ENCODE data around the gene STX8. TPM values are rescaled to one million over a fixed set of nuclear protein-coding genes. Genes with fewer than 3 reads are reported as not detected.
A peak's percentile ranks its signal among the peaks of the same experiment; 100 is the strongest.
"Not testable (repeated sequence)": the region's sequence is repeated elsewhere in the genome, so short reads cannot be mapped to it uniquely, and the experiment has no call there.

The STX8 gene
- total RNA-seq, 2 donors from 2014 or later, result 57.3 to 73.8 TPM

DNA sequence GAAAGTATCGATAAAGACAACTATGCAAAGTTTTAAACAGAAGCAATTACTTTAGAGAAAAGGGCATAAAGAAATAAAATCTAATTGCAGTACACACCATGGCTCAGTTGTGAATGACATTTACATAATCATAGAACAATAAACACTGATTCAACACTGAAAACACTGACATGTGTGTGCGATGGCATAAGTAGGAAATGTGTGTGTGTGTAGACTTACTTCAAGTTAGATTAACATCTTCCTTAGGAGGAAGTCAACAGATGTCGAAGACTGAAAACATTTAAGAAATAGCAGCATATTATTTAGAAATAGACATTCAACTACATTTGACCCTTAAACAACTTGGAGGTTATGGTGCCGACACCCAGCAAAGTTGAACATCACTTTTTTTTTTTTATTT, 172.4 kb downstream of the STX8 start:
- no peak overlapping the region for H3K27ac Mint-ChIP-seq

DNA sequence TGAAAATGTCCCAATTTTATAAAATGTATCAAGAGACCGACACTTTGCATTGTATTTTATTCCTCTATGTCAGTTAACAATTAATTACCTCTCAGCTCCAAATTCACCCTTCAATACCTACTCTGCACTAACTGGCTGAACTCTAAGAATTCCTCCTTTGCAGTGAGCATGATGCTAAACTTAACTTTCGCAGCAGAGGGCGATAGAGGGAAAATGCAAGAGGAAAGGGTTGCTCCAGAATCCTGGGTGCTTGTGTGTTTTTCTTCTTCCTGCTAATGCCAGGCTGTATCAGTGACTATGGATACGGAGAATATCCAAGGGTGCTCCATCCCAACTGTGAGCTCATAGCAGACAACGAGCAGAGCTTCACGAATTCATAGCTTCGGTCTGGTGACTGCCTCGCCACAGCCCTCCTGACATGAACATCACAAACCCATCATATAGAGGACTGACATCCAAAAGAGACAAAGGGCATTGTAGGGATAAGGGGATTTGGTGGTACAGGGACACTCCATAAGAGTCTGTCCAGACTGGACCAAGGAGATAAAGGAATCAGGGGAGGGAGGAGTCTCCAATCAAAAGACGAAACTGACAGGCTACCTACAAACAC, 172.9 kb downstream of the STX8 start:
- H3K4me3 Mint-ChIP-seq, result no peak overlapping the region
- no peaks in the 10 kb centered on the region for H3K9me3 Mint-ChIP-seq
- no peak for ATAC-seq (replicated peaks)
- no peaks in the 10 kb centered on the region for H3K4me1 Mint-ChIP-seq
- H3K27me3 Mint-ChIP-seq, result no peaks in the 10 kb centered on the region
- no peaks in the 10 kb centered on the region for H3K36me3 Mint-ChIP-seq (ENCODE audit: low read depth)
- no peak overlapping the region for H3K27ac Mint-ChIP-seq

More for the DNA sequence above, 172.4 kb downstream of the STX8 start:
- no peaks in the 10 kb centered on the region for H3K27me3 Mint-ChIP-seq
- H3K9me3 Mint-ChIP-seq, result no peaks in the 10 kb centered on the region
- H3K4me1 Mint-ChIP-seq, result no peaks in the 10 kb centered on the region
- ATAC-seq (replicated peaks), result no peak
- no peaks in the 10 kb centered on the region for H3K36me3 Mint-ChIP-seq (ENCODE audit: low read depth)
- no peak overlapping the region for H3K4me3 Mint-ChIP-seq

DNA sequence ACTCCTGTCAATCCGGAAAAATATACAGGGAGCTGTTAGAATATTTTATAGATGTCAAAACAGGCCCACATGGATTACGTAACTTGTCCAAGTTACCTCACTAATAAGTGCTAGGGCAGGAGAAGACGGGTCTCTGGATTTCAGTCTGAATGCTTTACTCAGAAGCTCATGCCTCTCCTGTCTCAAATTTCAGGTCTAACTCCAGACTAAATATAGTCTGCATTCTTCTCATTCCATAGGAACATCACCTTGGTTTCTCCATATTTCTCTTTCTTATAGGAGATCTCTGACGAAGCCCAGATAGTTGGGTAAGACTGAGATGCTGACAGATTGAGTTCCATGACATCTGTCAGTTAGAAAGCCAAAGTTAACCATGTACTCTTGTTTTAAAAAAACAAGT, 174.2 kb downstream of the STX8 start:
- H3K27ac Mint-ChIP-seq, result no peak overlapping the region
- no peaks in the 10 kb centered on the region for H3K9me3 Mint-ChIP-seq
- H3K4me3 Mint-ChIP-seq, result no peak overlapping the region
- no peak for ATAC-seq (replicated peaks)
- H3K27me3 Mint-ChIP-seq, result no peaks in the 10 kb centered on the region
- H3K4me1 Mint-ChIP-seq, result no peaks in the 10 kb centered on the region
- no peaks in the 10 kb centered on the region for H3K36me3 Mint-ChIP-seq (ENCODE audit: low read depth)

DNA sequence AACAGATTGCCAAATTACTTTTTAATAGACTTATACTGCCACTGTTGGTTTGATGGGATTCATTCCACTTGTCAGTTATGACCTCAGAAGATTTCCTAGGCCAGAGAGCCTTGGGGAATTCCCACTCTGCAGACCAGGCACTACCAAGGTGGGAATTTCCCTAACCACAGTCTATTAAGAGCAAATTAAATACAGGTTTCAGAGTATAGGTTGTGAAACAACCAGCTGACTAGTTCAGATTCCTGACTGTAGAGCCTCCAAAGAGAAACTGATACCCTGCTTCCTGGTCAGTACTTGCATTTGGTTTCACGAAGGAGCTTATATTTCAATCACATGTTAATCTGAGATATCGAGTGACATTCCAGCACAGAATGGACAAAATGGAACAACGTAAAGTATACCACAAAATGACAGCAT, 186.5 kb downstream of the STX8 start:
- Mint-ChIP-seq H3K4me3 (no peak overlapping the region), H3K9me3 (peaks cover 6% of the 10 kb centered on the region), H3K27ac (no peak overlapping the region), H3K4me1 (peaks cover 8% of the 10 kb centered on the region), H3K36me3 (ENCODE audit: low read depth) (peaks cover 27% of the 10 kb centered on the region), H3K27me3 (no peaks in the 10 kb centered on the region)
- peak; percentile 95 for ATAC-seq (replicated peaks)

- Mint-ChIP-seq H3K9me3 (no peaks in the 10 kb centered on the region), H3K36me3 (ENCODE audit: low read depth) (peaks cover 3% of the 10 kb centered on the region), H3K4me1 (peaks cover 8% of the 10 kb centered on the region), H3K27me3 (no peaks in the 10 kb centered on the region), H3K4me3 (no peak overlapping the region), H3K27ac (no peak overlapping the region)
- ATAC-seq (replicated peaks), result no peak
These were observed 189.2 kb downstream of the STX8 start for GRCh38 chr17:9386401-9386800.

DNA sequence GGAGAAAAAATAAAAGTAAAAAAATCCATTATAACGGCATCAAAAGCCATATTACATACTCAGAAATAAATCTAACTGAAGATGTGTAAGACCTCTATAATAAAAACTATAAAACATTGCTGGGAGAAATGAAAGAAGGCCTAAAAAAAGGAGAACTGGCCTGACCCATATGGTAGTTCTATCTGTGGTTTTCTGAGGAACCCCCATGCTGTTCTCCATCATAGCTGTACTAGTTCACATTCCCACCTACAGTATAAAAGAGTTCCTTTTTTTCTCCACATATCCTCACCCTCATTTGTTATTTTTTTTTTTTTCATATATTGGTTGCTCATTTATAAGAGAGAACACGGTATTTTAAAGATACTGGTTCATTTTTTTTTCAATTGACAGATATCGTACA, 191.8 kb downstream of the STX8 start:
- ATAC-seq (replicated peaks), result no peak
- Mint-ChIP-seq H3K9me3 (no peaks in the 10 kb centered on the region), H3K4me3 (no peak overlapping the region), H3K27me3 (no peaks in the 10 kb centered on the region), H3K4me1 (peaks cover 2% of the 10 kb centered on the region), H3K36me3 (ENCODE audit: low read depth) (no peaks in the 10 kb centered on the region), H3K27ac (no peak overlapping the region)

GRCh38 chr17:9382626-9383025, 193.0 kb downstream of the STX8 start:
- H3K9me3 Mint-ChIP-seq, result no peaks in the 10 kb centered on the region
- no peak overlapping the region for H3K4me3 Mint-ChIP-seq
- peaks cover 5% of the 10 kb centered on the region for H3K4me1 Mint-ChIP-seq
- H3K27me3 Mint-ChIP-seq, result no peaks in the 10 kb centered on the region
- no peak for ATAC-seq (replicated peaks)
- peaks cover 12% of the 10 kb centered on the region for H3K36me3 Mint-ChIP-seq (ENCODE audit: low read depth)
- no peak overlapping the region for H3K27ac Mint-ChIP-seq

- no peaks in the 10 kb centered on the region for H3K9me3 Mint-ChIP-seq
- H3K27ac Mint-ChIP-seq, result no peak overlapping the region
- H3K4me1 Mint-ChIP-seq, result peaks cover 5% of the 10 kb centered on the region
- peaks cover 24% of the 10 kb centered on the region for H3K36me3 Mint-ChIP-seq (ENCODE audit: low read depth)
- H3K27me3 Mint-ChIP-seq, result no peaks in the 10 kb centered on the region
- no peak overlapping the region for H3K4me3 Mint-ChIP-seq
- ATAC-seq (replicated peaks), result no peak
These were observed 194.6 kb downstream of the STX8 start for GRCh38 chr17:9381068-9381467.

DNA sequence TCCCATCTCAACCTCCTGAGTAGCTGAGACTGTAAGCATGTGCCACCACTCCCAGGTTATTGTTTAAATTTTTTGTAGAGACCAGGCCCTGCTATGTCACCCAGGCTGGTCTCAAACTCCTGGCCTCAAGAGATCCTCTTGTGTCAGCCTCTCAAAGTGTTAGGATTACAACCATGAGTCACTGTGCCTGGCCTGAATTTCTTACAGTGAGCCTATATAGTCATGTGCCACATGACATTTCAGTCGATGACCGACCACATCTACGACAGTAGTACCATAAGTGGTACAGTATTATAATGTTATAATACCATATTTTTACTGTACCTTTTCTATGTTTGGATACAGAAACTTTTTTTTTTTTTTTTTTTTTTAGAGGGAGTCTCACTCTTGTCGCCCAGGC, 195.3 kb downstream of the STX8 start:
- H3K4me1 Mint-ChIP-seq, result peaks cover 5% of the 10 kb centered on the region
- ATAC-seq (replicated peaks), result no peak
- H3K4me3 Mint-ChIP-seq, result no peak overlapping the region
- H3K27me3 Mint-ChIP-seq, result no peaks in the 10 kb centered on the region
- no peak overlapping the region for H3K27ac Mint-ChIP-seq
- no peaks in the 10 kb centered on the region for H3K9me3 Mint-ChIP-seq
- peaks cover 29% of the 10 kb centered on the region for H3K36me3 Mint-ChIP-seq (ENCODE audit: low read depth)

GRCh38 chr17:9376177-9376576, 199.4 kb downstream of the STX8 start:
- H3K27me3 Mint-ChIP-seq; H3K27ac Mint-ChIP-seq; ATAC-seq (replicated peaks); H3K4me1 Mint-ChIP-seq; H3K4me3 Mint-ChIP-seq; H3K9me3 Mint-ChIP-seq: not testable (repeated sequence)
- peaks cover 29% of the 10 kb centered on the region for H3K36me3 Mint-ChIP-seq (ENCODE audit: low read depth)

- peaks cover 5% of the 10 kb centered on the region for H3K36me3 Mint-ChIP-seq (ENCODE audit: low read depth)
- H3K27ac Mint-ChIP-seq, result peak overlapping the region; percentile 50
- no peak overlapping the region for H3K4me3 Mint-ChIP-seq
- ATAC-seq (replicated peaks), result peak; percentile 94
- peaks cover 15% of the 10 kb centered on the region for H3K4me1 Mint-ChIP-seq
- no peaks in the 10 kb centered on the region for H3K27me3 Mint-ChIP-seq
- H3K9me3 Mint-ChIP-seq, result no peaks in the 10 kb centered on the region
These were observed 204.6 kb downstream of the STX8 start for GRCh38 chr17:9371019-9371418.

- H3K9me3 Mint-ChIP-seq, result no peaks in the 10 kb centered on the region
- no peak overlapping the region for H3K4me3 Mint-ChIP-seq
- no peak for ATAC-seq (replicated peaks)
- no peaks in the 10 kb centered on the region for H3K27me3 Mint-ChIP-seq
- H3K27ac Mint-ChIP-seq, result peak overlapping the region; percentile 50
- no peaks in the 10 kb centered on the region for H3K36me3 Mint-ChIP-seq (ENCODE audit: low read depth)
- H3K4me1 Mint-ChIP-seq, result peaks cover 15% of the 10 kb centered on the region
These were observed 205.2 kb downstream of the STX8 start for GRCh38 chr17:9370467-9370866.

DNA sequence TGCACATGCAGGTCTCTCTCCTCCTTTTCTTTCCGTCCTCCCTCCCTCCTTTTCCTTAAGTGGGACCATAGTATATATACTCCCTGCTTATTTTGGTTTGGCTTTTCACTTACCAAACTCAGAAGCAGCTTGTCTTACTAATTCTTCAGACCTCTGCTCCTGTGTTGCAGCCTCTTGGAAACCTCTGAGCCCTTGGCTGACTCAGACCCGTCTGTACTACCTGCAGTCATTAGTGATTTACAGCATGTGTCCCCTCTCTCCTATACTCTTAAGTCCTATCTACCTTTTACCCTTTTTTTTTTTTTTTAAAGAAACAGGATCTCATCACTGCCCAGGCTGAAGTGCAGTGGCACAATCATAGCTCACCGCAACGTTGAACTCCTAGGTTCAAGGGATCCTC, 207.0 kb downstream of the STX8 start:
- no peaks in the 10 kb centered on the region for H3K36me3 Mint-ChIP-seq (ENCODE audit: low read depth)
- no peak overlapping the region for H3K27ac Mint-ChIP-seq
- H3K27me3 Mint-ChIP-seq, result no peaks in the 10 kb centered on the region
- H3K9me3 Mint-ChIP-seq, result no peaks in the 10 kb centered on the region
- no peak overlapping the region for H3K4me3 Mint-ChIP-seq
- H3K4me1 Mint-ChIP-seq, result peaks cover 20% of the 10 kb centered on the region
- no peak for ATAC-seq (replicated peaks)

DNA sequence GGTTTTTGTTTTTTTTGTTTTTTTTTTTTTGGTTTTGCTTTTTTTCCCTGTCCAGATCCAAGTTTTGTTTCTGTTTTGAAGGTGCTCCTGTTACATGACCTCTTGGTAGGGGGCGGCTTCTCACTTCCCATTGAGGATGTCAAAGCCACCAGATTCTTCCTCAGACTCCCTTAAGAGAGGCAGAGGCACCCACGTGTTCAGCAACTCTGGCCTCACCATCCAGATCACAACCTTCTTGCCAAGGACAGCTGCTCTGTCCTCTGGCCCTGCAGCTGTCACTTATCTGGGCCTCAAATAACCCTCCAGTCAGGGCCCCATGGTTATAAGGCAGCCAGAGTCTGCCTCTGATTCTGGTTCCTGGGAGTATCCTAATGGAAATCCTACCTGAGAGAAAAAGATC, 208.5 kb downstream of the STX8 start:
- H3K9me3 Mint-ChIP-seq, result no peaks in the 10 kb centered on the region
- no peak overlapping the region for H3K4me3 Mint-ChIP-seq
- ATAC-seq (replicated peaks), result no peak
- H3K27ac Mint-ChIP-seq, result no peak overlapping the region
- no peaks in the 10 kb centered on the region for H3K36me3 Mint-ChIP-seq (ENCODE audit: low read depth)
- H3K27me3 Mint-ChIP-seq, result no peaks in the 10 kb centered on the region
- peaks cover 20% of the 10 kb centered on the region for H3K4me1 Mint-ChIP-seq

GRCh38 chr17:9364837-9365430, 210.7 kb downstream of the STX8 start:
- Mint-ChIP-seq H3K27me3 (no peaks in the 10 kb centered on the region), H3K4me3 (no peak overlapping the region), H3K27ac (no peak overlapping the region), H3K4me1 (peaks cover 5% of the 10 kb centered on the region), H3K9me3 (no peaks in the 10 kb centered on the region), H3K36me3 (ENCODE audit: low read depth) (no peaks in the 10 kb centered on the region)
- no peak for ATAC-seq (replicated peaks)

All from activated T-helper 17 cell treated with anti-CD3 and anti-CD28 coated beads, Interleukin-2, amount 50 U/mL, for 72 hours (primary cell).